Activated T-cell treated with anti-CD3 and anti-CD28 coated beads, Interleukin-2, amount 50 U/mL, for 4 hours (primary cell): ENCODE results near the gene CD7. TPM values are rescaled to one million over a fixed set of nuclear protein-coding genes. Genes with fewer than 3 reads are reported as not detected.

Experiments
- ATAC-seq, 2 donors: fragments of 200-7000 bp; cut with Tn5 transposase; one replicate each; pipeline ENCODE4 v1.10.0; 2021
- DNase-seq: peaks from one replicate; pipeline ENCODE4 v3.0.0-alpha.2; 2020
- H3K27me3 Mint-ChIP-seq: one replicate; pipeline ENCODE4 v1.8.0; 2021; ENCODE audit warnings: low read depth, mixed read lengths
- H3K36me3 Mint-ChIP-seq: one replicate; pipeline ENCODE4 v1.8.0; 2022; ENCODE audit warnings: mixed read lengths; ENCODE audit not compliant: insufficient read depth
- H3K4me1 Mint-ChIP-seq: one replicate; pipeline ENCODE4 v1.8.0; 2021; ENCODE audit warnings: low read depth, mixed read lengths
- H3K4me3 Mint-ChIP-seq: one replicate; pipeline ENCODE4 v1.8.0; 2021; ENCODE audit warnings: mild to moderate bottlenecking, moderate library complexity, mixed read lengths
- H3K9me3 Mint-ChIP-seq: one replicate; pipeline ENCODE4 v1.8.0; 2021; ENCODE audit warnings: mixed read lengths
- total RNA-seq, 3 donors: library from RNA; stranded (reverse); gene quantifications; one replicate each; pipeline ENCODE4 v1.2.1, GENCODE V29; 2021

Gene CD7
- total RNA-seq, 3 donors from 2014 or later = 256 to 382 (median 364) TPM

- peaks cover 18% of the 10 kb centered on the region for H3K4me1 Mint-ChIP-seq
- H3K36me3 Mint-ChIP-seq = peaks cover 13% of the 10 kb centered on the region
- H3K9me3 Mint-ChIP-seq = no peaks in the 10 kb centered on the region
- H3K4me3 Mint-ChIP-seq = no peak overlapping the region
- peaks cover 2% of the 10 kb centered on the region for H3K27me3 Mint-ChIP-seq
- ATAC-seq = peak; percentile 15 to 18
- no peak for DNase-seq
Observed at GRCh38 chr17:82316651-82317393, 586 bp downstream of the CD7 start.

GRCh38 chr17:82315703-82316358 lies 1.6 kb downstream of the CD7 start:
- peaks cover 14% of the 10 kb centered on the region for H3K4me1 Mint-ChIP-seq
- H3K9me3 Mint-ChIP-seq = no peaks in the 10 kb centered on the region
- no peak overlapping the region for H3K4me3 Mint-ChIP-seq
- DNase-seq (peak; percentile 54), ATAC-seq (peak; percentile 41 to 44)
- peaks cover 13% of the 10 kb centered on the region for H3K36me3 Mint-ChIP-seq
- peaks cover 2% of the 10 kb centered on the region for H3K27me3 Mint-ChIP-seq

GRCh38 chr17:82314727-82315605 lies 2.4 kb downstream of the CD7 start:
- ATAC-seq (no peak), DNase-seq (no peak)
- H3K27me3 Mint-ChIP-seq = peaks cover 2% of the 10 kb centered on the region
- peaks cover 13% of the 10 kb centered on the region for H3K36me3 Mint-ChIP-seq
- H3K4me1 Mint-ChIP-seq = peaks cover 12% of the 10 kb centered on the region
- peak overlapping the region; percentile 19 for H3K4me3 Mint-ChIP-seq
- H3K9me3 Mint-ChIP-seq = no peaks in the 10 kb centered on the region

- Mint-ChIP-seq H3K4me3 (peak overlapping the region; percentile 56), H3K36me3 (peaks cover 13% of the 10 kb centered on the region), H3K27me3 (peaks cover 2% of the 10 kb centered on the region), H3K4me1 (peaks cover 12% of the 10 kb centered on the region), H3K9me3 (no peaks in the 10 kb centered on the region)
- ATAC-seq (no peak), DNase-seq (no peak)
Observed at GRCh38 chr17:82314012-82314726, 3.2 kb downstream of the CD7 start.

GRCh38 chr17:82313195-82314011 lies 4.0 kb downstream of the CD7 start:
- ATAC-seq (no peak), DNase-seq (no peak)
- H3K36me3 Mint-ChIP-seq = peaks cover 13% of the 10 kb centered on the region
- H3K27me3 Mint-ChIP-seq = peaks cover 2% of the 10 kb centered on the region
- peaks cover 12% of the 10 kb centered on the region for H3K4me1 Mint-ChIP-seq
- peak overlapping the region; percentile 56 for H3K4me3 Mint-ChIP-seq
- H3K9me3 Mint-ChIP-seq = no peaks in the 10 kb centered on the region

- H3K4me1 Mint-ChIP-seq = peaks cover 15% of the 10 kb centered on the region
- ATAC-seq (no peak), DNase-seq (no peak)
- H3K27me3 Mint-ChIP-seq = peaks cover 2% of the 10 kb centered on the region
- peaks cover 13% of the 10 kb centered on the region for H3K36me3 Mint-ChIP-seq
- H3K9me3 Mint-ChIP-seq = no peaks in the 10 kb centered on the region
- no peak overlapping the region for H3K4me3 Mint-ChIP-seq
Observed at GRCh38 chr17:82311971-82312370, 5.4 kb downstream of the CD7 start.

GRCh38 chr17:82310877-82311276 lies 6.5 kb downstream of the CD7 start:
- peaks cover 11% of the 10 kb centered on the region for H3K36me3 Mint-ChIP-seq
- no peak overlapping the region for H3K4me3 Mint-ChIP-seq
- ATAC-seq (no peak), DNase-seq (no peak)
- peaks cover 22% of the 10 kb centered on the region for H3K4me1 Mint-ChIP-seq
- H3K9me3 Mint-ChIP-seq = no peaks in the 10 kb centered on the region
- H3K27me3 Mint-ChIP-seq = peaks cover 2% of the 10 kb centered on the region

- Mint-ChIP-seq H3K9me3 (no peaks in the 10 kb centered on the region), H3K36me3 (peaks cover 8% of the 10 kb centered on the region), H3K4me3 (no peak overlapping the region), H3K27me3 (no peaks in the 10 kb centered on the region), H3K4me1 (peaks cover 21% of the 10 kb centered on the region)
- DNase-seq (no peak), ATAC-seq (no peak)
Observed at GRCh38 chr17:82309656-82310570, 7.5 kb downstream of the CD7 start.

GRCh38 chr17:82305727-82306300 lies 11.6 kb downstream of the CD7 start:
- Mint-ChIP-seq H3K4me3 (no peak overlapping the region), H3K4me1 (peaks cover 51% of the 10 kb centered on the region)
- DNase-seq = no peak

GRCh38 chr17:82304826-82305726 lies 12.3 kb downstream of the CD7 start:
- no peaks in the 10 kb centered on the region for H3K9me3 Mint-ChIP-seq
- no peak for ATAC-seq
- H3K4me1 Mint-ChIP-seq = peaks cover 58% of the 10 kb centered on the region
- no peaks in the 10 kb centered on the region for H3K27me3 Mint-ChIP-seq
- H3K4me3 Mint-ChIP-seq = no peak overlapping the region
- no peaks in the 10 kb centered on the region for H3K36me3 Mint-ChIP-seq
- no peak for DNase-seq

More at GRCh38 chr17:82305727-82306300, 11.6 kb downstream of the CD7 start:
- ATAC-seq = no peak
- no peaks in the 10 kb centered on the region for H3K36me3 Mint-ChIP-seq
- H3K27me3 Mint-ChIP-seq = no peaks in the 10 kb centered on the region
- H3K9me3 Mint-ChIP-seq = no peaks in the 10 kb centered on the region

GRCh38 chr17:82303944-82304808 lies 13.2 kb downstream of the CD7 start:
- no peaks in the 10 kb centered on the region for H3K9me3 Mint-ChIP-seq
- DNase-seq = no peak
- H3K4me3 Mint-ChIP-seq = no peak overlapping the region

More at GRCh38 chr17:82303944-82304808, 13.2 kb downstream of the CD7 start:
- Mint-ChIP-seq H3K36me3 (no peaks in the 10 kb centered on the region), H3K27me3 (no peaks in the 10 kb centered on the region), H3K4me1 (peaks cover 66% of the 10 kb centered on the region)
- no peak for ATAC-seq
